Heart right ventricle (tissue), 16 donors: ENCODE measurements around the gene ELN. TPM values are rescaled to one million over a fixed set of nuclear protein-coding genes. Genes with fewer than 3 reads are reported as not detected.

ENCODE experiments used
- ATAC-seq, 8 donors: fragments of 200-7000 bp; cut with Tn5 transposase; one replicate each; pipeline ENCODE4 v1.9.1; 2020; ENCODE audit warnings: mild to moderate bottlenecking in 8 of 8, moderate library complexity in 8 of 8, moderate number of reproducible peaks in 1 of 8
- DNase-seq, 2 donors: peaks; one replicate each; pipeline ENCODE4 v3.0.0-alpha.2; 2020
- H3K27ac ChIP-seq, 10 donors: fragments of 200-600 bp; sonication (generic) in 2 of 10; one replicate each; pipeline versions ENCODE4 v1.5.0 to v1.8.0; 2020 to 2022; ENCODE audit warnings: mild to moderate bottlenecking in 3 of 10
- H3K27me3 ChIP-seq, 7 donors: fragments of 200-600 bp; one replicate each; pipeline ENCODE4 v1.8.0; 2021 to 2022; ENCODE audit warnings: mild to moderate bottlenecking in 2 of 7
- H3K36me3 ChIP-seq, 9 donors: fragments of 200-600 bp; sonication (generic) in 1 of 9; one replicate each; pipeline versions ENCODE4 v1.5.0 to v1.8.0; 2020 to 2022; ENCODE audit warnings: mild to moderate bottlenecking in 2 of 9
- H3K4me1 ChIP-seq, 9 donors: fragments of 200-600 bp; sonication (generic) in 1 of 9; one replicate each; pipeline versions ENCODE4 v1.5.0 to v1.8.0; 2020 to 2022; ENCODE audit warnings: mild to moderate bottlenecking in 4 of 9
- H3K4me3 ChIP-seq, 10 donors: fragments of 200-600 bp; sonication (generic) in 2 of 10; one replicate each; pipeline versions ENCODE4 v1.5.0 to v1.8.0; 2020 to 2022; ENCODE audit warnings: mild to moderate bottlenecking in 7 of 10, moderate library complexity in 2 of 10
- H3K9me3 ChIP-seq, 11 donors: fragments of 200-600 bp in 10 of 11; sonication (generic) in 2 of 11; one replicate each; pipeline versions ENCODE4 v1.5.0 to v1.8.0; 2013 to 2022; ENCODE audit warnings: mild to moderate bottlenecking in 2 of 11, control low read depth in 1 of 11, moderate library complexity in 1 of 11
- WGBS, 2 donors: extraction: QIAGEN DNeasy Blood & Tissue Kit; methylation state at CpG; one replicate each; pipeline ENCODE4 v1.1.7; 2013; ENCODE audit warnings: inconsistent platforms in 1 of 2; 5-methylcytosine and 5-hydroxymethylcytosine counted together
- intact Hi-C, 10 donors: fragments of 100-400 bp; cut with DNase I; formaldehyde crosslinking; loops; one replicate each; pipeline versions ENCODE4 v1.11.1 to v1.14.2; 2022
- polyA plus RNA-seq, 2 donors: library from polyadenylated mRNA; stranded (reverse); fragments of 200-250 nt; gene quantifications; one replicate each; pipeline ENCODE4 v1.2.3, GENCODE V29; 2013
- total RNA-seq, 10 donors: library from RNA; stranded (reverse); fragmentation: NEBNext Ultra II Directional in 3 of 10; extraction: Animal tissue kit (Norgen Biotek cat#: 25700) in 3 of 10; gene quantifications; one replicate each; pipeline versions ENCODE4 v1.2.1 to v1.2.4, GENCODE V29; 2021 to 2023
- TF ChIP-seq, protein P1 (sequence below), 9 donors: fragments of 200-600 bp; sonication (generic) in 2 of 9; IDR thresholded peaks; one replicate each; pipeline versions ENCODE4 v1.5.0 to v1.8.0; 2021 to 2022; ENCODE audit warnings: antibody characterized with exemption in 9 of 9, mild to moderate bottlenecking in 5 of 9, moderate library complexity in 1 of 9
- donor health status: Arrhythmogenic right ventricular cardiomyopathy.
- donor health status: ischemic (EF 13 %, LVEDD 7.1; RV severe dilation, severe dysfunction).
- donor health status: healthy with polysubstance abuse.
- donor health status: DM: no; HTN: yes; CAD: no.
- donor health status: DM: no; HTN: no; CAD: no.
- donor health status: ischemic (EF 25% LVEDD 6.9; RV normal size, moderate dysfunction).
- donor health status: ischemic (EF 25% LVEDD 5.7; RV mildly dilated, moderate dysfunction).
- donor health status: healthy.
- donor health status: DM: yes; HTN: yes; CAD: no.
- donor health status: Ischemic cardiomyopathy.
- donor health status: ischemic (EF 35%, LVEDD 5.7; RV mildly dilated, moderate dysfunction).
- donor health status: nonischemic (EF 11% LVEDD 7.7; RV severe dilation, severe dysfunction).
- donor health status: DM: yes; HTN: yes; CAD: no.
- donor health status: PGD.
- donor health status: ischemic (EF 29% LVEDD 5.4; RV normal size, mild dysfunction).
- donor health status: nonischemic (EF 23%, LVEDD 6.1; RV moderate dilation, normal function).

The ELN gene
- total and polyA plus RNA-seq, 12 donors, result 14.2 to 99.8 (median 31.8) TPM

DNA sequence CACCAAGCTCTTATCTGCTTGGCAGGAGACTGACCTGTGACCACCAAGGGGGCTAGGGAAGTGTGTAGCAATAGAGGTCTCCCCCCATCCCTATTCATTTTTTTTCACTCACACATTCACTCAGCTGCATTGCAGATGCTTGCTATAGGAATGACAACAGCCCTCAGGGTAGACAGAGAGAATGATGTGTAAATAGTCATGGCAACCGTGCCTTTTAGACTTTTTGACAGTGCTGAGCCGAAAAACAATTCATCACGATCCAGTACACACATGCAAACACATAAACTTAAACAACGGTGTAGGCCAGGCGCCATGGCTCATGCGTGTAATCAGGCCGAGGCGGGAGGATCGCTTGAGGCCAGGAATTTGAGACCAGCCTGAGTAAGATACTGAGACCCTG lies 7.6 kb upstream of the ELN start:
- H3K27ac ChIP-seq, result no peak overlapping the region
- no peak overlapping the region for H3K4me3 ChIP-seq
- TF ChIP-seq, protein P1, sequence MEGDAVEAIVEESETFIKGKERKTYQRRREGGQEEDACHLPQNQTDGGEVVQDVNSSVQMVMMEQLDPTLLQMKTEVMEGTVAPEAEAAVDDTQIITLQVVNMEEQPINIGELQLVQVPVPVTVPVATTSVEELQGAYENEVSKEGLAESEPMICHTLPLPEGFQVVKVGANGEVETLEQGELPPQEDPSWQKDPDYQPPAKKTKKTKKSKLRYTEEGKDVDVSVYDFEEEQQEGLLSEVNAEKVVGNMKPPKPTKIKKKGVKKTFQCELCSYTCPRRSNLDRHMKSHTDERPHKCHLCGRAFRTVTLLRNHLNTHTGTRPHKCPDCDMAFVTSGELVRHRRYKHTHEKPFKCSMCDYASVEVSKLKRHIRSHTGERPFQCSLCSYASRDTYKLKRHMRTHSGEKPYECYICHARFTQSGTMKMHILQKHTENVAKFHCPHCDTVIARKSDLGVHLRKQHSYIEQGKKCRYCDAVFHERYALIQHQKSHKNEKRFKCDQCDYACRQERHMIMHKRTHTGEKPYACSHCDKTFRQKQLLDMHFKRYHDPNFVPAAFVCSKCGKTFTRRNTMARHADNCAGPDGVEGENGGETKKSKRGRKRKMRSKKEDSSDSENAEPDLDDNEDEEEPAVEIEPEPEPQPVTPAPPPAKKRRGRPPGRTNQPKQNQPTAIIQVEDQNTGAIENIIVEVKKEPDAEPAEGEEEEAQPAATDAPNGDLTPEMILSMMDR (IDR thresholded peaks at IDR 0.05), result no peak
- H3K36me3 ChIP-seq, result no peaks in the 10 kb centered on the region
- DNase-seq (no peak), ATAC-seq (no peak)
- H3K9me3 ChIP-seq, result no peaks in the 10 kb centered on the region
- peaks cover 0 to 32% (median 7%) of the 10 kb centered on the region in 7 donors for H3K27me3 ChIP-seq
- WGBS, 2 donors, result 92 to 94% methylated on average over 9 of the region's 9 CpGs
- intact Hi-C loops, result loop anchor here in 3 of 10 donors (5.0 to 10.0 kb wide), 2 partner anchors 33 to 126 kb away; no protein-coding TSS in a partner anchor
- H3K4me1 ChIP-seq, result peaks cover 3 to 27% (median 16%) of the 10 kb centered on the region in 9 donors

DNA sequence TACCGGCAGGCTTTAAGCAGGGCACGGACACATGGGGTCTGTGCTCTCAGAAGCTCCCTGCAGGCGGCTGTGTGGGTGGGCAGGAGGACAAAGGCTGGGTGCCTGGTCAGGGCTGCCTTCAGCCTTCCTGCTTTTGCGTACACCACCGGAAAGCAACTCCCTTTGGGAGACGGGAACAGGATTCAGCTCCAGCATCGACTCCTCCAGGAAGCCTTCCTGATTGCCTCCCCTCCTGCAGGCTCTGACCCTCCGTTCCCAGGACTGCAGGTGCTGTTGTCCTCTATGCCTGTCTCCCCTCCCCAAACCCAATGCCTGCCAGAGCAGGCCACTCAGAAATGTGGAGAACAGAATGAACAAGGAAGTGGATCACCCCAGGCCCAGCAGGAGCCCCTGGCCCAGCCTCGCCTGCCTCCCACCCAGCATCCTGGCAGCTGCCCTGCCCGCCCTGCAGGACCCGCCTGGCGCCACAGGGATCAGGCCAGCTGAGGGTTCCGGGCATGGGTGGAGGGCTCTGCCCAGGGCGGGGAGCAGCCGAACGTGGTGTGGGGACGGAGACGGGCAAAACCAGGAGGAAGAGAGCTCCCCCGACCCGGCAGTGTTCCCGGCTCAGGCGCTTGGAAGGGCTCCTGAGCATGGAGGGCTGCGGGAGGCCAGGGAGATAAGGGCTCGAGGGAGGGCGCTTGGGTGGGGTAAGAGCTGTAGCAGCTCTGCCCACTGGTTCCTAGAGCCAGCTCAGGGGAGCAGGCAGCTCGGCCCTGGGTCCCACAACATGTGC lies 6.2 kb upstream of the ELN start:
- ATAC-seq (peak in 1 of 8 donors; percentile 23), DNase-seq (no peak)
- Histone ChIP-seq H3K36me3 (no peaks in the 10 kb centered on the region), H3K4me3 (no peak overlapping the region), H3K27me3 (peaks cover 0 to 32% (median 7%) of the 10 kb centered on the region in 7 donors), H3K4me1 (peaks cover 3 to 32% (median 20%) of the 10 kb centered on the region in 9 donors), H3K9me3 (no peaks in the 10 kb centered on the region), H3K27ac (no peak overlapping the region)
- 53 to 61% methylated on average over 26 of the region's 26 CpGs for WGBS, 2 donors
- TF ChIP-seq, protein P1 (IDR thresholded peaks at IDR 0.05), result no peak
- intact Hi-C loops, result loop anchor here in 3 of 10 donors (5.0 to 10.0 kb wide), 2 partner anchors 34 to 127 kb away; no protein-coding TSS in a partner anchor

DNA sequence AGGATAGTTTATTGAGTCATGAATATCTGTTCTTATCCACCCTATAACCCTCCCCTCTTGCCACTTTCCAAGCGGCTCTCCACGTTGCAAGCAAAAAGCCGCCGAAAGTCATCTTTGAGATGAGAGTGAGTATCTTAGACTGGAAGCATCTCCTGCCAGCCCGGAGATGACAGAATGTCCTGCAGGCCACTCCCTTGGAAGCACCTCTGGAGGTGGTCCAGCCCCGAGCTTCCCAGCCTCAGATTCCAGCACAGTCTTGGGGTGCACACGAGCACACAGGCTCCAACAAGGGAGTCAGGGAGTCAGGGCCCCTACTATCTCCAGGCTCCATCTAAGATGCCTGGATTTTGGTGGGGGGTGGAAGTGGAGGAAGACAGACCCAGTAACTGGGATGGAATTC lies 5.5 kb upstream of the ELN start:
- no peak for ATAC-seq
- 61 to 65% methylated on average over 7 of the region's 7 CpGs for WGBS, 2 donors
- Histone ChIP-seq H3K4me1 (peaks cover 10 to 40% (median 28%) of the 10 kb centered on the region in 9 donors), H3K4me3 (no peak overlapping the region), H3K27me3 (peaks cover 0 to 32% (median 7%) of the 10 kb centered on the region in 7 donors), H3K36me3 (no peaks in the 10 kb centered on the region), H3K27ac (no peak overlapping the region), H3K9me3 (no peaks in the 10 kb centered on the region)
- no peak for DNase-seq
- TF ChIP-seq, protein P1 (IDR thresholded peaks at IDR 0.05), result no peak
- intact Hi-C loops, result loop anchor here in 3 of 10 donors (5.0 to 10.0 kb wide), 2 partner anchors 35 to 128 kb away; no protein-coding TSS in a partner anchor

DNA sequence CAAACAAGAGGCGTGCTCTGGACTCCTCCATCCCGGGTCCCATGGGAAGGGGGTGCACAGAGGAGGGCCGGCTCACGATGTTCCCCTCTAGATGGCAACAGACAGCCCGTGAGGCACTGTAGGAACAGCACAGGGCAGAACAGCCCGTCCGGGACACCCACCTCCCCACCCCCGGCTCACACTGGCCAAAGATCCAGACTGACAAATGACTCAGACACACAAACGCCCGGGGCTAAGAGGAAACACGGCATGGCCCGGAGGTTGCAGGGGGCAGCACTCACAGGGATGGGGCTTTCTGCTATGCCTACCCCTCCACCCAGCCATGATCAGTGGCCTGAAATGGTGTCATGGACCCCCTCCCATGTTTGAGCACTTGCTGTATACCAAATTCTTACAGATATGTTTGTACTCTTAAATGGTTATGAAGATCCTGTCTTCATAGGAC lies 4.9 kb upstream of the ELN start:
- WGBS, 2 donors, result 15% methylated on average over 12 of the region's 12 CpGs
- Histone ChIP-seq H3K4me1 (peaks cover 10 to 46% (median 34%) of the 10 kb centered on the region in 9 donors), H3K4me3 (peak overlapping the region in 1 of 10 donors; percentile 4), H3K36me3 (no peaks in the 10 kb centered on the region), H3K27me3 (peaks cover 0 to 35% (median 7%) of the 10 kb centered on the region in 7 donors), H3K27ac (no peak overlapping the region), H3K9me3 (no peaks in the 10 kb centered on the region)
- peak in 1 of 2 donors; percentile 49 for DNase-seq
- intact Hi-C loops, result loop anchor here in 3 of 10 donors (5.0 to 10.0 kb wide), 2 partner anchors 36 to 128 kb away; no protein-coding TSS in a partner anchor
- TF ChIP-seq, protein P1 (IDR thresholded peaks at IDR 0.05), result peak in 1 of 9 donors; percentile 23
- ATAC-seq, result peak in 3 of 8 donors; percentile 32 to 70 (median 51)
